CD4-positive, alpha-beta memory T cell (primary cell): Measurements from ENCODE around the gene NRG3. TPM values are rescaled to one million over a fixed set of nuclear protein-coding genes. Genes with fewer than 3 reads are reported as not detected.
"Not testable (repeated sequence)": the region's sequence is repeated elsewhere in the genome, so short reads cannot be mapped to it uniquely, and the experiment has no call there.

Experiments
- CTCF ChIA-PET: fragments of 350-600 bp; sonication (Branson Sonifier 250); formaldehyde crosslinking; loops from one replicate; lab custom pipeline; 2021; ENCODE audit warnings: inconsistent platforms; ENCODE audit not compliant: partially characterized antibody; lab: Charles Lee
- POLR2A ChIA-PET: fragments of 350-600 bp; sonication (Branson Sonifier 250); formaldehyde crosslinking; loops from one replicate; lab custom pipeline; 2021; ENCODE audit not compliant: partially characterized antibody; lab: Charles Lee
- DNase-seq, 5 donors: peaks; one replicate each; pipeline versions ENCODE4 v3.0.0 to v3.0.0-alpha.2; 2020 to 2022; ENCODE audit warnings: mixed read lengths in 1 of 5
- H3K27ac ChIP-seq: one replicate; pipeline ENCODE4 v1.7.0; 2013; ENCODE audit warnings: low read depth, low read length
- H3K27me3 ChIP-seq: 2 replicates; pipeline ENCODE4 v1.7.0; 2013; ENCODE audit warnings: mild to moderate bottlenecking, low read length, moderate library complexity; ENCODE audit not compliant: insufficient read depth
- H3K36me3 ChIP-seq: 2 replicates; pipeline ENCODE4 v1.7.0; 2013; ENCODE audit warnings: mild to moderate bottlenecking, low read length, moderate library complexity; ENCODE audit not compliant: insufficient read depth
- H3K4me1 ChIP-seq: 2 replicates; pipeline ENCODE4 v1.7.0; 2013; ENCODE audit warnings: mild to moderate bottlenecking, low read length, moderate library complexity; ENCODE audit not compliant: insufficient read depth
- H3K4me3 ChIP-seq, 2 donors: one replicate each; pipeline ENCODE4 v1.7.0; 2013; ENCODE audit warnings: low read length in 2 of 2, mild to moderate bottlenecking in 1 of 2
- H3K9me3 ChIP-seq, 2 donors: one replicate each; pipeline ENCODE4 v1.7.0; 2013; ENCODE audit warnings: low read length in 2 of 2, control low read depth in 1 of 2; ENCODE audit not compliant: control insufficient read depth in 1 of 2
- H3K27ac Mint-ChIP-seq, 7 donors: one replicate each; pipeline ENCODE4 v1.8.0; 2020 to 2021; ENCODE audit warnings: mixed read lengths in 7 of 7, mild to moderate bottlenecking in 6 of 7, inconsistent platforms in 3 of 7, moderate library complexity in 3 of 7
- H3K27me3 Mint-ChIP-seq, 2 donors: one replicate each; pipeline ENCODE4 v1.8.0; 2020 to 2021; ENCODE audit warnings: mixed read lengths in 2 of 2
- H3K36me3 Mint-ChIP-seq, 2 donors: one replicate each; pipeline ENCODE4 v1.8.0; 2020 to 2021; ENCODE audit warnings: mixed read lengths in 2 of 2, inconsistent platforms in 1 of 2, mild to moderate bottlenecking in 1 of 2
- H3K4me1 Mint-ChIP-seq, 4 donors: one replicate each; pipeline ENCODE4 v1.8.0; 2020 to 2021; ENCODE audit warnings: mixed read lengths in 4 of 4, mild to moderate bottlenecking in 1 of 4
- H3K4me3 Mint-ChIP-seq, 8 donors: one replicate each; pipeline ENCODE4 v1.8.0; 2020 to 2021; ENCODE audit warnings: mixed read lengths in 8 of 8, mild to moderate bottlenecking in 7 of 8, moderate library complexity in 6 of 8, inconsistent platforms in 3 of 8
- H3K9me3 Mint-ChIP-seq, 8 donors: one replicate each; pipeline ENCODE4 v1.8.0; 2020 to 2021; ENCODE audit warnings: mixed read lengths in 8 of 8, mild to moderate bottlenecking in 5 of 8, inconsistent platforms in 3 of 8, moderate library complexity in 1 of 8
- intact Hi-C: fragments of 100-400 bp; cut with micrococcal nuclease; formaldehyde crosslinking; loops from one replicate; pipeline ENCODE4 v1.15.1; 2023
- polyA plus RNA-seq, 2 donors: library from polyadenylated mRNA; unstranded; fragments of 300-500 nt; fragmentation: Illumina TruSeq; gene quantifications; one replicate each; pipeline ENCODE4 v1.2.3, GENCODE V29; 2021
- total RNA-seq, 2 experiments: library from RNA; stranded (reverse); gene quantifications; one replicate each; pipeline ENCODE4 v1.2.3, GENCODE V29; 2021

NRG3 gene
- total and polyA plus RNA-seq, 4 experiments from 2014 or later: not detected

- Histone ChIP-seq H3K4me3 (no peak overlapping the region), H3K27me3 (no peaks in the 10 kb centered on the region), H3K4me1 (no peaks in the 10 kb centered on the region), H3K27ac (no peak overlapping the region), H3K36me3 (no peaks in the 10 kb centered on the region), H3K9me3 (no peaks in the 10 kb centered on the region)
- Mint-ChIP-seq H3K4me3 (no peak overlapping the region), H3K4me1 (no peaks in the 10 kb centered on the region), H3K27me3 (no peaks in the 10 kb centered on the region), H3K9me3 (peaks cover 0 to 19% (median 3%) of the 10 kb centered on the region in 8 donors), H3K36me3 (no peaks in the 10 kb centered on the region), H3K27ac (no peak overlapping the region)
- intact Hi-C loops: no loop called here
- no peak for DNase-seq
- ChIA-PET CTCF (no interaction called here), POLR2A (no interaction called here)
Measured at GRCh38 chr10:82981137-82981723, 1106.2 kb downstream of the NRG3 start.

- no peak overlapping the region for H3K4me3 ChIP-seq
- H3K27me3 ChIP-seq: no peaks in the 10 kb centered on the region
- no peaks in the 10 kb centered on the region for H3K36me3 ChIP-seq
- H3K27ac ChIP-seq: no peak overlapping the region
- intact Hi-C loops: no loop called here
- Mint-ChIP-seq H3K36me3 (no peaks in the 10 kb centered on the region), H3K4me3 (no peak overlapping the region), H3K4me1 (no peaks in the 10 kb centered on the region), H3K27ac (no peak overlapping the region), H3K27me3 (no peaks in the 10 kb centered on the region), H3K9me3 (peaks cover 0 to 11% (median 3%) of the 10 kb centered on the region in 8 donors)
- no peak for DNase-seq
- ChIA-PET POLR2A (no interaction called here), CTCF (no interaction called here)
- H3K9me3 ChIP-seq: no peaks in the 10 kb centered on the region
- H3K4me1 ChIP-seq: no peaks in the 10 kb centered on the region
Measured at GRCh38 chr10:82982110-82982608, 1107.2 kb downstream of the NRG3 start.

DNA sequence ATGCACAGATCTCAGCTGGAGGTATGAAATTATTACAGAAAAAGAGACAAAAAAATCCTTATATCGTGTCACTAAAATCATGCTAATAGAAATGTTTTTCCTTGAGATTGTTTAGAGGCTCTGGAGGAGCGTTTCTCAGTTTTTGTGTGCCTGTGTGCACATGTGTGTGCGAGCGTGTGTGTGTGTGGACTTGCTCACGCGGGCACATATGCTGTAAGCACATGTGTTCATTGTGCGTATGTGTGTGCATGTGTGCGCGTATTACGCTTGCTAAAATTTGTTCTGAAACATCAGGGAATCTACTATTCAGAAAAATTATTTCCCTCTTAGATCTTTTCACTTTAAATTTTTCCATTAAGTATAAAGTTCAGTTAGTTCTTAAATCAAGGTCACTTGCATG lies 1111.2 kb downstream of the NRG3 start:
- ChIA-PET POLR2A (no interaction called here), CTCF (no interaction called here)
- H3K27ac Mint-ChIP-seq: no peak overlapping the region

DNA sequence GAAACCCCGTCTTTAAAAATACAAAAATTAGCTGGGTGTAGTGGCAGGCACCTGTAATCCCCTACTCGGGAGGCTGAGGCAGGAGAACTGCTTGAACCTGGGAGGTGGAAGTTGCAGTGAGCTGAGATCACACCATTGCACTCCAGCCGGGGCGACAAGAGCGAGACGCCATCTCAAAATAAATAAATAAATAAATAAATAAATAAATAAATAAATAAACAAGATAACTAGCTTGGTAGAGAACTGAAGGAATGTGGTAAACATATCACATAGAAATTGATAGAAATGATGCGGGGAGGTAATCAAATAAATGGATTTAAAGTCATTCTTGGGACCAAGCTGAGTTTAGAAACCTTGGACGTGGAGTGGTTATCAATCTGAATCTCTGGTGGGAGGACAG lies 1131.5 kb downstream of the NRG3 start:
- H3K4me1 Mint-ChIP-seq, H3K27me3 Mint-ChIP-seq, CTCF ChIA-PET: not testable (repeated sequence)

More for the DNA sequence above, 1111.2 kb downstream of the NRG3 start:
- Mint-ChIP-seq H3K4me1 (no peaks in the 10 kb centered on the region), H3K36me3 (no peaks in the 10 kb centered on the region), H3K27me3 (no peaks in the 10 kb centered on the region), H3K4me3 (no peak overlapping the region), H3K9me3 (peaks cover 0 to 7% (median 3%) of the 10 kb centered on the region in 8 donors)
- no peak for DNase-seq
- no peaks in the 10 kb centered on the region for H3K36me3 ChIP-seq
- no peak overlapping the region for H3K27ac ChIP-seq
- no peaks in the 10 kb centered on the region for H3K9me3 ChIP-seq
- intact Hi-C loops: no loop called here
- no peak overlapping the region for H3K4me3 ChIP-seq
- no peaks in the 10 kb centered on the region for H3K27me3 ChIP-seq
- H3K4me1 ChIP-seq: no peaks in the 10 kb centered on the region

GRCh38 chr10:83007510-83007909 lies 1132.5 kb downstream of the NRG3 start:
- H3K36me3 ChIP-seq: no peaks in the 10 kb centered on the region
- Mint-ChIP-seq H3K4me3 (no peak overlapping the region), H3K36me3 (no peaks in the 10 kb centered on the region), H3K27ac (no peak overlapping the region), H3K9me3 (peaks cover 0 to 15% (median 7%) of the 10 kb centered on the region in 8 donors), H3K27me3 (no peaks in the 10 kb centered on the region), H3K4me1 (no peaks in the 10 kb centered on the region)
- no peaks in the 10 kb centered on the region for H3K4me1 ChIP-seq
- no peak for DNase-seq
- POLR2A ChIA-PET: no interaction called here
- H3K9me3 ChIP-seq: no peaks in the 10 kb centered on the region
- H3K27me3 ChIP-seq: no peaks in the 10 kb centered on the region
- intact Hi-C loops: no loop called here
- CTCF ChIA-PET: no interaction called here
- H3K27ac ChIP-seq: no peak overlapping the region
- H3K4me3 ChIP-seq: no peak overlapping the region

More for the DNA sequence above, 1131.5 kb downstream of the NRG3 start:
- H3K36me3 ChIP-seq, H3K27me3 ChIP-seq, H3K36me3 Mint-ChIP-seq, H3K27ac ChIP-seq, H3K27ac Mint-ChIP-seq, H3K4me1 ChIP-seq, H3K4me3 ChIP-seq, intact Hi-C loops, H3K4me3 Mint-ChIP-seq, POLR2A ChIA-PET, H3K9me3 ChIP-seq, DNase-seq: not testable (repeated sequence)
- H3K9me3 Mint-ChIP-seq: peaks cover 0 to 18% (median 8%) of the 10 kb centered on the region in 8 donors

- Histone ChIP-seq H3K27me3 (no peaks in the 10 kb centered on the region), H3K4me1 (no peaks in the 10 kb centered on the region), H3K27ac (no peak overlapping the region), H3K4me3 (no peak overlapping the region), H3K9me3 (no peaks in the 10 kb centered on the region), H3K36me3 (no peaks in the 10 kb centered on the region)
- no peaks in the 10 kb centered on the region for H3K4me1 Mint-ChIP-seq
- H3K4me3 Mint-ChIP-seq: no peak overlapping the region
- ChIA-PET POLR2A (no interaction called here), CTCF (no interaction called here)
- no peaks in the 10 kb centered on the region for H3K27me3 Mint-ChIP-seq
- H3K27ac Mint-ChIP-seq: no peak overlapping the region
- no peaks in the 10 kb centered on the region for H3K36me3 Mint-ChIP-seq
- H3K9me3 Mint-ChIP-seq: peaks cover 0 to 9% (median 2%) of the 10 kb centered on the region in 8 donors
- intact Hi-C loops: no loop called here
- no peak for DNase-seq
Measured at GRCh38 chr10:83012866-83013265, 1137.9 kb downstream of the NRG3 start.

DNA sequence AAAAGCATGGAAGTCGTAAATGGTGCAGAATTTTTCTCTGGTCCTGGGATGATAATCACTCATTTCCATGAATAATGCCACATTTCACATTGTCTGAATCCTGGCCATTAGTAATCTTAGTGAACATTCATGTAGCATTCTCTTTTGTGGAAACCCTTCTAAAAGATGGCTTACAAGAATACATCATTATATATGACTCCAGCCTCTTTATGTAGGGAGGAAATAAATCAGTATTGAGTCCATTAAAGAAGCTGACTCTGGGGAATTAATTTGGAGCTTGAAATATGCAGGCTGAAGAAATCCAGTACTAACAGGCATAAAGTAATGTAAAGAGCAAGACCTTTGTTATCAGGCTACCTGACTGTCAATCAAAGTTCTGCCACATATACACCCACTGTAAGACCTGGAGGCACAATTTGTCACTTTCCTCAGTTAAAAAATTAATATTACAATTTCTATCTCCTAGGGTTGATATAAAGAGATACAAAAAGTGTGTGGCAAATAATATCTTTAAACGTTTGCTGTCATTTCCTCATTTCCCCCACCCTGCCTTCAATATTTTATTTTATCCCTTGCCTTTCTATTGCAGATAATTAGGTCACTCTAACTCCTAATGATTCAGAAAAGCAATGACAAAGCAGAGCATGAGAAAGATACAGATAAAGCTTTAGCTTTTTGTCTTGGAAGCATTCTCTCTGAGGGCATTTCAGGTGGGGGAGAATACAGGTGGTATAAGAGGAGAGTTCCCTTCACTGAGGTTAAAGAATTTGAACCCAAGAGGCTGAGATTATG lies 1142.3 kb downstream of the NRG3 start:
- POLR2A ChIA-PET: no interaction called here
- no peak overlapping the region for H3K4me3 Mint-ChIP-seq
- Histone ChIP-seq H3K9me3 (no peaks in the 10 kb centered on the region), H3K4me1 (no peaks in the 10 kb centered on the region), H3K27me3 (no peaks in the 10 kb centered on the region), H3K4me3 (no peak overlapping the region), H3K27ac (no peak overlapping the region), H3K36me3 (no peaks in the 10 kb centered on the region)
- H3K27me3 Mint-ChIP-seq: no peaks in the 10 kb centered on the region
- DNase-seq: no peak
- CTCF ChIA-PET: no interaction called here
- intact Hi-C loops: no loop called here
- H3K4me1 Mint-ChIP-seq: no peaks in the 10 kb centered on the region
- no peaks in the 10 kb centered on the region for H3K36me3 Mint-ChIP-seq
- no peak overlapping the region for H3K27ac Mint-ChIP-seq
- H3K9me3 Mint-ChIP-seq: peaks cover 0 to 22% (median 11%) of the 10 kb centered on the region in 8 donors
